ENCODE measurements around the gene FJX1. TPM values are rescaled to one million over a fixed set of nuclear protein-coding genes. Genes with fewer than 3 reads are reported as not detected.

FJX1 gene
- total and polyA plus RNA-seq, 2 experiments from 2014 or later: 9.4 to 16.1 TPM

DNA sequence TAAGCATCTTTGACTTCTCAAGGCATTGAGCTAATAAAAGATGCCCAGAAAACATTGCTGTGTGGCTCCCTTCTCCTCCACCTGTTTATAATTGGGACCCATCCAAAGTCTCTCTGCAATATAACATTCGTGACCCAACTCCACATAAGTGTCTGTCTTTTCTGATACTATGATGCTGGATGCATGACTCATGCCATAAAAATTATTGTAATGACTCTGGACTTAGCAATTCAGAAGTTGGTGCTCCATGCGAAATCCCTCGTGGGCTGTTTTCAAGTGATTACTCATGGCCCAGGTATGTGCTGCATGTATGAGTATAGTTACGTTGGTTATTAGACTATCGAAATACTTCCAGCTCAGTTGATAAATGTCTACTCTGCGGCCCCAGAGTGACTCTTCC is 11.7 kb downstream of the FJX1 start:
- Histone ChIP-seq H3K4me2 (no peak overlapping the region), H3K27ac (ENCODE audit: low read depth) (no peak overlapping the region), H3K4me1 (ENCODE audit: insufficient read depth) (no peaks in the 10 kb centered on the region), H3K9me2 (ENCODE audit: insufficient read depth) (0 out of 2 replicates have a peak, but pooled peaks cover 5% of the 10 kb centered on the region), H3K27me3 (ENCODE audit: insufficient read depth) (no peaks in the 10 kb centered on the region), H3F3A (replicated peaks; ENCODE audit: low read depth) (no peaks in the 10 kb centered on the region), H2AFZ (no peak overlapping the region), H3K4me3 (no peak overlapping the region), H3K79me2 (replicated peaks; ENCODE audit: insufficient read depth) (no peaks in the 10 kb centered on the region), H4K20me1 (replicated peaks; ENCODE audit: insufficient read depth) (no peaks in the 10 kb centered on the region), H3K36me3 (ENCODE audit: insufficient read depth) (no peaks in the 10 kb centered on the region)
- no peak for DNase-seq (ENCODE audit: low spot score)
- H3K9me3 Mint-ChIP-seq: peaks cover 6% of the 10 kb centered on the region; the same call in 2 of the 3 replicates
- no peaks in the 10 kb centered on the region for H3K27me3 Mint-ChIP-seq (ENCODE audit: insufficient read depth, low read depth, poor library complexity)
- no peak for TF ChIP-seq STAT1 (IDR thresholded peaks at IDR 0.05; ENCODE audit: unreplicated experiment)
- no peak overlapping the region for H3K27ac Mint-ChIP-seq
- ATAC-seq: no peak
- H3K36me3 Mint-ChIP-seq (ENCODE audit: low read depth): no peaks in the 10 kb centered on the region
- no peaks in the 10 kb centered on the region for H3K4me1 Mint-ChIP-seq
- H3K4me3 Mint-ChIP-seq: no peak overlapping the region

DNA sequence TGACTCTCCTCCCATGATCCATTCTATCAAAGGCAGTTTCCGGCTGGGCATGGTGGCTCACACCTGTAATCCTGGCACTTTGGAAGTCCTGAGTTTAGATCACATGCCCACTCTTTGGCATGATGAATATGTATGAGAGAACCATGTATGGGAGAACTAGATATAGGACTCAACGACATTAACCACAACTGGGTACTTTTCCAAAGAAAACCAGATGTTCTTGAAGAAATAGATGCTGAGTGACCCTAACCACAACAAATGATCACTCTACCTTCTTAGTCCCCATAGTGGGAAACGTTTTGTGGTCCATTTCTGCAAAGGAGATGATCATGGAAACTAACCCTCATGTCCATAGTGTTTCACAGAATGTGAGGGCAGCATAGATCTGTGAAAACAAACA is 13.6 kb downstream of the FJX1 start:
- Mint-ChIP-seq H3K9me3 (peaks cover 6% of the 10 kb centered on the region; the same call in 2 of the 3 replicates), H3K27me3 (ENCODE audit: insufficient read depth, low read depth, poor library complexity) (no peaks in the 10 kb centered on the region), H3K27ac (no peak overlapping the region), H3K36me3 (ENCODE audit: low read depth) (no peaks in the 10 kb centered on the region), H3K4me3 (no peak overlapping the region), H3K4me1 (no peaks in the 10 kb centered on the region)
- Histone ChIP-seq H2AFZ (no peak overlapping the region), H3K9me2 (ENCODE audit: insufficient read depth) (0 out of 2 replicates have a peak, but pooled peaks cover 5% of the 10 kb centered on the region), H3F3A (replicated peaks; ENCODE audit: low read depth) (no peaks in the 10 kb centered on the region), H3K4me1 (ENCODE audit: insufficient read depth) (no peaks in the 10 kb centered on the region), H3K4me2 (no peak overlapping the region), H3K27ac (ENCODE audit: low read depth) (no peak overlapping the region), H3K79me2 (replicated peaks; ENCODE audit: insufficient read depth) (no peaks in the 10 kb centered on the region), H3K4me3 (no peak overlapping the region), H4K20me1 (replicated peaks; ENCODE audit: insufficient read depth) (no peaks in the 10 kb centered on the region), H3K27me3 (ENCODE audit: insufficient read depth) (no peaks in the 10 kb centered on the region), H3K36me3 (ENCODE audit: insufficient read depth) (no peaks in the 10 kb centered on the region)
- no peak for DNase-seq (ENCODE audit: low spot score)
- ATAC-seq: no peak
- TF ChIP-seq EZH2phosphoT487 (IDR thresholded peaks at IDR 0.05; ENCODE audit: unreplicated experiment): no peak
- no peak for TF ChIP-seq JUNB (IDR thresholded peaks at IDR 0.05; ENCODE audit: unreplicated experiment)
- TF ChIP-seq CREB1 (CRISPR knock-in tag; IDR thresholded peaks at IDR 0.05; ENCODE audit: low read depth): no peak
- TF ChIP-seq, protein P1, sequence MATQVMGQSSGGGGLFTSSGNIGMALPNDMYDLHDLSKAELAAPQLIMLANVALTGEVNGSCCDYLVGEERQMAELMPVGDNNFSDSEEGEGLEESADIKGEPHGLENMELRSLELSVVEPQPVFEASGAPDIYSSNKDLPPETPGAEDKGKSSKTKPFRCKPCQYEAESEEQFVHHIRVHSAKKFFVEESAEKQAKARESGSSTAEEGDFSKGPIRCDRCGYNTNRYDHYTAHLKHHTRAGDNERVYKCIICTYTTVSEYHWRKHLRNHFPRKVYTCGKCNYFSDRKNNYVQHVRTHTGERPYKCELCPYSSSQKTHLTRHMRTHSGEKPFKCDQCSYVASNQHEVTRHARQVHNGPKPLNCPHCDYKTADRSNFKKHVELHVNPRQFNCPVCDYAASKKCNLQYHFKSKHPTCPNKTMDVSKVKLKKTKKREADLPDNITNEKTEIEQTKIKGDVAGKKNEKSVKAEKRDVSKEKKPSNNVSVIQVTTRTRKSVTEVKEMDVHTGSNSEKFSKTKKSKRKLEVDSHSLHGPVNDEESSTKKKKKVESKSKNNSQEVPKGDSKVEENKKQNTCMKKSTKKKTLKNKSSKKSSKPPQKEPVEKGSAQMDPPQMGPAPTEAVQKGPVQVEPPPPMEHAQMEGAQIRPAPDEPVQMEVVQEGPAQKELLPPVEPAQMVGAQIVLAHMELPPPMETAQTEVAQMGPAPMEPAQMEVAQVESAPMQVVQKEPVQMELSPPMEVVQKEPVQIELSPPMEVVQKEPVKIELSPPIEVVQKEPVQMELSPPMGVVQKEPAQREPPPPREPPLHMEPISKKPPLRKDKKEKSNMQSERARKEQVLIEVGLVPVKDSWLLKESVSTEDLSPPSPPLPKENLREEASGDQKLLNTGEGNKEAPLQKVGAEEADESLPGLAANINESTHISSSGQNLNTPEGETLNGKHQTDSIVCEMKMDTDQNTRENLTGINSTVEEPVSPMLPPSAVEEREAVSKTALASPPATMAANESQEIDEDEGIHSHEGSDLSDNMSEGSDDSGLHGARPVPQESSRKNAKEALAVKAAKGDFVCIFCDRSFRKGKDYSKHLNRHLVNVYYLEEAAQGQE (IDR thresholded peaks at IDR 0.05; ENCODE audit: unreplicated experiment): no peak
- TF ChIP-seq NANOG (IDR thresholded peaks at IDR 0.05; ENCODE audit: borderline replicate concordance): no peak
- TF ChIP-seq, protein P2, sequence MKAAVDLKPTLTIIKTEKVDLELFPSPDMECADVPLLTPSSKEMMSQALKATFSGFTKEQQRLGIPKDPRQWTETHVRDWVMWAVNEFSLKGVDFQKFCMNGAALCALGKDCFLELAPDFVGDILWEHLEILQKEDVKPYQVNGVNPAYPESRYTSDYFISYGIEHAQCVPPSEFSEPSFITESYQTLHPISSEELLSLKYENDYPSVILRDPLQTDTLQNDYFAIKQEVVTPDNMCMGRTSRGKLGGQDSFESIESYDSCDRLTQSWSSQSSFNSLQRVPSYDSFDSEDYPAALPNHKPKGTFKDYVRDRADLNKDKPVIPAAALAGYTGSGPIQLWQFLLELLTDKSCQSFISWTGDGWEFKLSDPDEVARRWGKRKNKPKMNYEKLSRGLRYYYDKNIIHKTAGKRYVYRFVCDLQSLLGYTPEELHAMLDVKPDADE (IDR thresholded peaks at IDR 0.05): no peak
- no peak for TF ChIP-seq CTCF (conservative IDR thresholded peaks at IDR 0.05; ENCODE audit: low read depth in 2 of 2)
- TF ChIP-seq STAT1 (IDR thresholded peaks at IDR 0.05; ENCODE audit: unreplicated experiment): no peak
- no peak for TF ChIP-seq ZNF114 (CRISPR knock-in tag; IDR thresholded peaks at IDR 0.05)
- TF ChIP-seq EZH2 (IDR thresholded peaks at IDR 0.05; ENCODE audit: low read depth, unreplicated experiment): no peak

Measured in GM23338 (cell line).